HG03135 (cell line): ENCODE results near the gene RPN1.
"Not testable (repeated sequence)": the region's sequence is repeated elsewhere in the genome, so short reads cannot be mapped to it uniquely, and the experiment has no call there.

ENCODE experiments used
- ATAC-seq: cut with Tn5 transposase; IDR thresholded peaks from one replicate; pipeline ENCODE4 v1.9.1; 2021; ENCODE audit warnings: mild to moderate bottlenecking, moderate library complexity; ENCODE audit not compliant: unreplicated experiment

Gene RPN1

DNA sequence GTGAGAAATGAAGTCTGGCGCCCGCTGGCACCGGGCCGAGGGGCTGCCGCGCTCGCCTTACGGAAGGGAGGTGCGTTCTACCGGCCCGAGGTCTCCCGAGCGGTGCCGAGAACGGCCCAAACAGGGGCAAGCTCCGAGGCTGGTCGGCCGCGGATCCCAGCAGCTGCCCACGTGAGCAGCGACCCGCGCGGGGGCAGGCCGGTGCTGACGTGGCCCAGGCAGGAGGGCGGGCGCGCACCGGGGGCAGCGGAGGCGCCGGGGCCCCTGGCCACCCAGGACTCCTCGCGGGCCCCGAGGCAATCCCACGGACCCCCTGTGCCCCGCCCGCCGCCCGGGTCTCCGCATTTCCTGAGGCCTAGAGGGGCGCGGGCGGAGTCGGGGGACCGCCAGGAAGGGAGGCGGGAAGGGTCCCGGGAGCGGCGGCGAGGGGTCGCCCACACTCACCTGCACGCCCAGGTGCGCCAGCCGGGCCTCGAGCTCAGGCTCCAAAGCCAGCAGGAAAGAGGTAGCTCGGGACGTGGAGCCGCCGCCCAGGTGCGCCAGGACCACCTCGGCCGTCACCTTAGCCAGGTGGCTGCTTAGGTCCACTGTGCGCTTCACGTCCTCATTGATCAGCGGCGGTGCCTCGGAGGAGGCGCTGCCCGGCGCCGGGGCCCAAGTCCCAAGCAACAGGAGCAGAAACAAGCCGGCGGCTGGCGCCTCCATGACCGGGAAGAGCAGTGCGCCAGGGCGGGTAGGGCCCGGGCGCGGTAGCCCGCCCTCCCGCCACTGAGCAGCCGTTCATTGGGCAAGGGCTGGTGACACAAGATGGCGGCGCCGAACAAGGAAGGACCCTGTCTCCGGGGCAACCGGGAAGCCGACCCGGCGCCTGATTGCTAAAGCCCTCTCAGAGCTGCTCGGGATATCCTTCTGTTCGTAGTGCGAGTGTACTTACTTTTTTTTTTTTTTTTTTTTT is at the start of gene RPN1:
Gene RPN1, minus strand, starts transcription at position 723 of the 955 bp plus-strand sequence. Its CDS starts 18 bp downstream, at position 705.
- peak; percentile 91 for ATAC-seq

DNA sequence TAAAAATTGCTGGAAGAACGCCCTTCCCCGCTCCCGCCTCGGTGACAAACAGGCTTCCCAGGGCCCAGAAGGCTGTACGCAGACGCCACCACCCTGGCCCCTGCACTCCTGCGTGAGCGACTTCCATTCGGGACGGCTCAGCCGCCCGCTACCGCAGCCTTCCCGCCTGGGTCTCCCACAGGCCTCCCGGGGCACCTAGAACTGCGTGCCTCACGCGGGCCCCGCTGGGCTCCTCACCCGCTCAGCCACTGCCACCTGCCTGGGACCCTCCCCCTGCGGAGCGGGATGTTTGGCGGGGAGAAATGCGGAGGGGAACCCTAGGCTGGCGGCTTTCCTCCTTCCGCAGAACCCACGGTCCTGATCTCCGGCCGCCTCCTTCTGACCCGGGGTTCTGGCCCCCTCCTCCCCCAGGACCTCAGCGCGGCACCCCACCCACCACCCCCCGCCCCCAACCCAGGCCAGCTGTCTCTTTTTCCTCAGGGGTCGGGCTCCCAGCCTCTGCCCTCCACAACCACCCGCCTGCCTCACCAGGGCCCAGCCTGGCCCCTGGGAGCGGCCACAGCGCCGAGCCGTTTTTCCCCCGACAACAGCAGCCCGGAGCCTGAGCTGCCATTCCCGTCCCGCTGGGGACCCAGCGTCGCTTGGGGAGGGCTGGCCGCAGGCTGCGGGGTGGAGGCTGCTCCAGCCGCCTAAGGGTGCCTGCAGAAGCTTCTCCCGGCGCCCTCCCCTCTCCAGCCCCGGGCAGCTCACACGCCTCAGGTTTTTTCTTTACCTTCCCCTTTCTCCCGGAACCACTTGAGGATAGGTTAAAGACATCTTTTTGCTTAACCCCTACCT is 47.8 kb upstream of the RPN1 start:
- no peak for ATAC-seq

DNA sequence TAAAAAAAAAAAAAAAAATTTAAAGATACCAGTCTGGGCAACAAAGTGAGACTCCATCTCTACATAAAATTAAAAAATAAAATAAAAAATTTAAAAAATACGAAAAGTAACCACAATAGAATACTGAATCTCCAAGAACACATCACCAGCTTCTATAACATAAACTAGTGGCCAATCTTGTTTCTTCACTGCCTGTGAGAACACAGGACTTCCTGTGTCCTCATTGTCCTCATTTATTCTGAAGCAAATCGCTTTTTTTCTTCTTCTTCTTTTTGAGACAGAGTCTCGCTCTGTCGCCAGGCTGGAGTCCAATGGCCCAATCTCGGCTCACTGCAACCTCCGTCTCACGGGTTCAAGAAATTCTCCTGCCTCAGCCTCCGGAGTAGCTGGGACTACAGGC is 46.7 kb upstream of the RPN1 start:
- ATAC-seq, result no peak

DNA sequence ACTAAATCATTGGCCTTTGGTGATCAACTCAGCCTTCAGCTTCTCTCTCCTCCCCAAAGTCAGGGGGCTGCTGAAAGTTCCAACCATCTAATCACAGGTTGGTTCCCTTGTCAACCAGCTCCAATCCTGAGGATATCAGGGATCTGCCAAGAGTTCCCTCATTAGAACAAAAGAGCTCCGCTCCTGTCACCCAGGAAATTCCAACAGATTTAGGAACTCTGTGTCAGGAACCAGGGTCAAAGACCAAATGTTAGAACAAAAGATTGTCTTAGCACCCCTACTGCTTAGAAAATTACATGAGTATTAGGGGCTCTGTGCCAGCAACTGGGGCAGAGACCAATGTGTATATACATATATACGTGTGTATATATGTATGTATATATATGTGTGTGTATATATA is 43.1 kb upstream of the RPN1 start:
- ATAC-seq, result no peak

DNA sequence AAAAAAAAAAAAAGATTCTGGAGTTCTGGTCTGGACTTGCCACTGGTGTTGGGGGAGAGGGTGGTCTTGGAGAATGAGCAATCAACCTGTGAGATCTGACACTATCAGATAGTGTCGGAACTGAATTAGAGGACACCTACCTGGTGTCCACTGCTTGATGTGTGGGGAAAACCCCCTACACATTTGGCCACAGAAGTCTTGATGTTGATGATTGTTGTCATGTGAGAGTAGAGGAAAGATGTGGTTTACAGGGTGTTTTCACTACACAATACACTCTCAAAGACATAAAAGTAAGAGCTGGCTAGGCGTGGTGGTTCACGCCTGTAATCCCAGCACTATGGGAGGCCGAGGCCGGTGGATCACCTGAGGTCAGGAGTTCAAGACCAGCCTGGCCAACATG is 38.4 kb upstream of the RPN1 start:
- no peak for ATAC-seq

DNA sequence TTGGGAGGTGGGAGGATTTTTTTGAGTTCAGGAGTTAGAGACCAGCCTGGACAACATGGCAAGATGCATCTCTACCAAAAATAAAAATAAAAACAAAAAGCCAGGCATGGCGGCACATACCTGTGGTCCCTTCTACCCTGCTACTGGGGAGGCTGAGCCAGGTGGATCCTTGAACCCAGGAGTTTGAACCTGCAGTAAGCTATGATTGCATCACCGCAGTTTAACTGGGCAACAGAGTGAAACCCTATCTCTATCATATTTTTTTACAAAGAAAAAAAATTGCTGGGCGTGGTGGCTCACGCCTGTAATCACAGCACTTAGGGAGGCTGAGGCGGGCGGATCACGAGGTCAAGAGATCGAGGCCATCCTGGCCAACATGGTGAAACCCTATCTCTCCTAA is 35.8 kb upstream of the RPN1 start:
- ATAC-seq, result no peak

DNA sequence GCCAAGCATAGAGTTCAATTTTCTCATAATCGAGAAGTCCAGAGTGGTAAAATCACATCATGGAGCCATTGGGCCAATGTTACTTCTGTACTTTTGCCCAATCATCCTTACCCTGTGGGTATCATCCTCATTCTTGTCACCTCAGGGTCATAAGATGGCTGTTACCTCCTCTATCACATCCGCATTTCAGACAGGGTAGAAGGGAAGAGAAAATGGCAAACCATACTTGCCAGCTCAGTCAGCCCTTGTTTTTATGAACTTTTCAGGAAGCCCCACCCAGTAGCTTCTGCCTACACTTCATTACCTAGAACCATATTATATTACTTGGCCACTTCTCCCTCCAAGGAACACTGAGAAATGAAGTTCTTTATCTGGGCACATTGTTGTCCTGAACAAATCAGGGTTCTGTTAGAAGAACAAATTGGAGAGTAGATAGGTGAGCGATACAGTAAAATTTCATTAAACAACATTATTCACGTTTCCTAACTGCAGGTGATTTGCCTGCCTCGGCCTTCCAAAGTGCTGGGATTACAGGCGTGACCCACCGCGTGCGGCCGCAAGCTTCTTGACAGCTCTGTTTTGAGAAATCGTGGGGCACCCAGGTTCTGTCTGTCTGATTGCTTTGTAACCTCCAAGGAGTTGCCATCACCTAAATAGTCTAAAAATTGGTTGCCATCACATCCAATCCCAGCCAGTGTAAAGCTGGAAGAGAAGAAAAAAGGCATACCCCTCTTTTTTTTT is 34.5 kb upstream of the RPN1 start:
- no peak for ATAC-seq

DNA sequence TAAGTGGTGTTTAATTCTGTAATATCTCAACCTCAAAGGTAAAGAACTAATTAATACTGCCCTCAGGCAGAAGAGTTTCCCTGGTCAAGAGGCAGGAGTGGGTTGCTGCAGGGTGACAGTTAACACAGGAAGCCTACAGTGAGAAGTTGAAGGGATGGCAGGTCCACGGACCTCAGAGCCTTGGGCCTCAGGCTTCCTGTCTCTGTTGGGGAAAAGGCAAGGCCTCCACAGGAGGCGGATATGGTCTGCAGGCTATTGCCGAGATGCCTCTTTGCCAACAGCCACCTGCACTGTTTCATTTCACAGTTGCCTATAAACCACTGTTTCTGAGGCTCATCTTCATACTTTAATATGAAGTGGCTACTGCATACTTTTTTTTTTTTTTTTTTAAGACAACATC is 33.3 kb upstream of the RPN1 start:
- no peak for ATAC-seq

DNA sequence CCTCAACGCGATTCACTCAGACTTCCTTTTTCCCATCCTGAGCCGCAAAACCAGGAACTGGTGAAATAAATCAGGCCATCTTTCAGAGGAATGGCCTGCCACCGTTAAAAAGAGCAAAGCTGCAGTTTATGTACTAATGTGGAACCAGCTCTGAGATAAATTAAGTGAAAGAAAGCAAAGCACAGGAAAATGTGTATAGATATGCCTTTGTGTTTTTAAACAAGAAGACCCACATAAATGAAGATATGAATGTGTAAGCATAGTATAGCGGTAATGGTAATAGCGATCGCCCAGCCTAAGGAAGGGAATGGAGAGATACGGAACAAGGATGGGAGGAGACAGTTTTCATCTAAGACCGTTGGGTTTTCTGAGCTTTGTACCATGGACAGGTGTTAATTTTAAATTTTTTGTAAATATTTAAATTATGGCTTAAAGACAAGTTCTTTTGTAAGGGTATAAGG is 30.8 kb upstream of the RPN1 start:
- ATAC-seq, result no peak

DNA sequence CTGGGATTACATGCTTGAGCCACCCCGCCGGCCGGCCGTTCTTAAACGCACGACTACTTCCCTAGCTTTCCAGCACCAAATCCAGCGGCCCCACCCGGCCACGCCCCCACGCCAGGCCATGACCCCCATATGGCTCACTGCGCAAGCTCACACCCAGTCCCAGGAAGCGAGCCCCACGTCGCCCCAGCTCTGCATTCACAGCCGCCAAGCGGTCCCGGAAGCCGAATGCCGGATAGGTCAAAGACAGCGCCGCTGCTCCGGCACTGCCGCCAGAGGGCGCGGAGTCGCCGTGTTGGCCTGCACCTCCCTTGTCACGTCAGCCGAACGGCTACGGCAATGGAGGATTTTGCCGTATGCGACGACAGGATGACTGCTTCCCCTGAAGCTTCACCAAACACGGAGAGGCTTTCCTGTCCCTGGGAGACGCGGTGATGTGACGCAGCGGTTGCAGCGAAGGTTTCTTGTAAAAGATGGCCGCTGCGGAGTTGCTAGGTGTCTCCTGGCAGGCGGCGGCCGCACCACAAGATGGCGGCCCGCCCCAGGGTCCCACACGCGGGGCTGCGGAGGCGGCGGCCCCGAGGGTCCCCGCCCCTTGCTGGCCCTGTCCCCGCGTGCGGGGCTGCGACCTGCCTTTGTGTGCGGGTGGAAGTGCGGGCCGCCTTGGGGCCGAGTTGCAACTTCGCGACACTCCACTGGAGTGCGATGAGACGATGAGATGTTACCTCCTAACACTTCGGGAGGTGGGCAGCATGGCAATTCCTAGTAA is 30.2 kb upstream of the RPN1 start:
- peak; percentile 97 for ATAC-seq

DNA sequence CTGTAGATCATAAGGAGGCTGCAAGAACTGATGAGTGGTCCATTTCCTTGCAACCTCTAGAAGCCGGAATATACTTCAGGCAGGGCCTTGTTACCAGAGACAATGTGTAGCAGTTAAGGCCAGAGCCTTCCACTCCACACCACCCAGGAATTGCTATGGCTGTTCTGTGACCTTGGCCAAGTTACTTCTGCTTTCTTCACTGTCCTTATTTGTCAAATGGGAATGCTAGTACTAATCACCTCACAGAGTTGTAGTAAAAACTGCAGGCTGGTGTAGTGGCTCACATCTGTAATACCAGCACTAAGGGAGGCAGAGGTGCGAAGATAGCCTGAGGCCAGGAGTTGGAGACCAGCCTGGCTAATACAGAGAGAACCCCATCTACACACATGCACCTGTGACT is 28.7 kb upstream of the RPN1 start:
- ATAC-seq, result no peak

DNA sequence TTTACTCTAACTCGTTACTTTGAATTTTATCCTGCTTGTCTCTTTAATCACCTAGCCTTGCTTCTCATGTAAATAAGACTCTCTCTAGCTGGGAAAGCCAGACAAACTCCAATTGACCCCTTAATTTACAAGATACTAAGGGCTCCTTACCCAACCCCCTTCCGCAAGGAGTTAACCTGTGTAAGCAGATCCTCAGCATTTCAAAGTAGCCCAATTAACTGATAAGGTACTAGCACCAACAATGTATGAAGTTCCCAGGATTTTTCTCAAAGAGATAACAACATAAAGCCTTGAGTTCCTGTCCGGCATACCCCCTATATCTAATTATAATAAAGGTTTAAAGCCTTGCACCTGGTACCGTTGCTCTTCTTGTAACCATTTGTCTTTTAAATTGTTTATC is 25.2 kb upstream of the RPN1 start:
- not testable (repeated sequence) for ATAC-seq

DNA sequence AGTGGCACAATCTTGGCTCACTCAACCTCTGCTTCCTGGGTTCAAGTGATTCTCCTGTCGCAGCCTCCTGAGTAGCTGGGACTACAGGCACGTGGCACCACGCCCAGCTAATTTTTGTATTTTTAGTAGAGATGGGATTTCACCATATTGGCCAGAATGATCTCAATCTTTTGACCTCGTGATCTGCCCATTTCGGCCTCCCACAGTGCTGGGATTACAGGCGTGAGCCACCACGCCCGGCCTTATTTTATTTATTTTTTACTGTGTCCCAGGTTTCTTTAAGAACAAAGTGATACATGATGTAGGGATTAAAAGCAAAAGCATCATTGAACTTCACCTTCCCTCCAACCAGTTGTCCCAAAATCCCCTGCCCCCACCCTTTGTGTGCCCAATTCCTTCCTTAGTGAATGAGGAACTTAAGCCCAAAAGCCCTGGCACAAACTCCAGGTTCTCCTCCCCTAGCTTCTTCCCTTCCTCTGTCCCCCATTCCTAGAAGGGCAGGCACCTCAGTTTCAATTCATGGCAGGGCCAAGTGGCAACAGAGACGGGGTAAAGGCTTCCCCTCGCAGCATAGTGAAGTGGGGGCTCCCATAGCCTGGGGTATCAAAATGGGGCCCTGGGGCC is 23.7 kb upstream of the RPN1 start:
- ATAC-seq, result no peak

DNA sequence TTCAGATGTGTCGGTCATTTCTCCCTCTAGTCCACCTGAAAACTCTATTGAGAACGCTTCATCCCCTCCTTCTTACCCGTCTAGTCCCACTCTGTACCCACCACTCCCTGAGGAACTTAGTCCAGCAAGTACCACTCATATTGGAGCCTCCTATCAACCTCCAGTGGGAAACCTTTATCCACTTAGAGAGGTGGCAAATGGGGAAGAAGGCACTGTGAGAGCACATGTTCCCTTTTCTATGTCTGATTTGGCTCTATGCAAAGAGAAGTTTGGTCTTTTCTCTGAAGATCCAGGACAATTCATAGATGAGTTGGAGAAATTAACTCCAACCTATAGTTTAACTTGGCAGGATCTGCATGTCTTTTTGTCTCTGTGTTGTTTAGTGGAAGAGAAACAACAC is 17.0 kb upstream of the RPN1 start:
- ATAC-seq, result no peak

DNA sequence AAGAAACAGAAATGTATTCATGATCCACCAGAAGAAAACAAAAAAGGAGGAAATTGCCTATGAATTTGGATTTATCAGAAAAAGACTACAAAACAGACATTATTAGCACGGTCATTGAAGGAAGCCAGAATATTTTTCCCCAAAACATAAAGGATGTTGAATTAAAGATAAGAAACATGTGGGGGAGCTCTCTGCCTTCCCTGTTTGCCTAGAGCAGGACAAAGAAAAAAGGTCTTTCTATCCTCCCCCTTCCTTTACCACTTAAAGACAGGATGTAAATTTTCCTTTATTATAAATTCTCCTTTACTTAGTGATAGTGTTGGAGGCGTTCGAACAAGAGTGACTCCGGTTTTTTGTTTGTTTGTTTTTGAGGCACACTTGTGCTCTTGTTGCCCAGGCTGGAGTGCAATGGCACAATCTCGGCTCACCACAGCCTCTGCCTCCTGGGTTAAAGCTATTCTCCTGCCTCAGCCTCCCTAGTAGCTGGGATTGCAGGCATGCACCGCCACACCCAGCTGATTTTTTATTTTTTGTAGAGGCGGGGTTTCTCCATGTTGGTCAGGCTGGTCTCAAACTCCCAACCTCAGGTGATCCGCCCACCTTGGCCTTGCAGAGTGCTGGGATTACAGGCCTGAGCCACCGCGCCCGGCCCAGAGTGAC is 14.9 kb upstream of the RPN1 start:
- no peak for ATAC-seq

DNA sequence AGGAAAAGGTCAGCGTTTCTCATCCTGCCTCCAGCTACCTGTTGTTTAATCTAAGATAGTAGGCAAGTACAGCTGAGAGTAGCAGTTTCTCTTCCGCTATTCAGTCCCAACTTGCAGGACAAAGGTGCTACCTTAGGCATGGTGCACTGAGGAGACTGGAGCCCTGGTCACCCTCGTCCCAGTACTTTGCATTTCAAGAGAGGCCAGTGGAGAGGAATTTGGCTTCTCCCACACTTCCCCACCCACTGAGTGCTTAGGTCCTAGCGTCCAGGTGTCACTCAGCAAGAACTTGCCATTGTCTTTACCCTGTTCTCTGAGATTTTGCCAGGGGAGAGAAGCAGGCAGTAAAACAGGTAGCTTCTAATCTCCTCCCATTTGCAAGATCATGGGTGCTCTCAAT is 12.5 kb upstream of the RPN1 start:
- ATAC-seq, result no peak

DNA sequence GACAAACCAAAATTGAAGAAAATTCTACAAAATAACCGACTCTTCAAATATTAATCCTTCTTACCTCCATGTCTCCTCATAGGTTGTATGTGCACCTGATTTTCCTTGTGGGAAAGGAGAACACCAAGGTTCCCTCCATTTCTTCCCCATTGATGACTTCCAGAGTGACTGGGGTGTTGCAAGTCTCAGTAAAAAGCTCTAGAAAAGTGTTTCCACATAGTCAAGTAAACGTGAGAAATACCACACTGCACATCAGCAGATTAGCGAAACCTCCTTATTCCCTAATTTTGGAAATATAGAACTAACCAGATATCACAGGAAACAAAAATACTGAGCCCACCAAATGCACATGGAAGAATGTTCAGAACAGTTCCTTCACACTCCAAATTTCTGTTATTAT is 4.9 kb upstream of the RPN1 start:
- ATAC-seq, result no peak

DNA sequence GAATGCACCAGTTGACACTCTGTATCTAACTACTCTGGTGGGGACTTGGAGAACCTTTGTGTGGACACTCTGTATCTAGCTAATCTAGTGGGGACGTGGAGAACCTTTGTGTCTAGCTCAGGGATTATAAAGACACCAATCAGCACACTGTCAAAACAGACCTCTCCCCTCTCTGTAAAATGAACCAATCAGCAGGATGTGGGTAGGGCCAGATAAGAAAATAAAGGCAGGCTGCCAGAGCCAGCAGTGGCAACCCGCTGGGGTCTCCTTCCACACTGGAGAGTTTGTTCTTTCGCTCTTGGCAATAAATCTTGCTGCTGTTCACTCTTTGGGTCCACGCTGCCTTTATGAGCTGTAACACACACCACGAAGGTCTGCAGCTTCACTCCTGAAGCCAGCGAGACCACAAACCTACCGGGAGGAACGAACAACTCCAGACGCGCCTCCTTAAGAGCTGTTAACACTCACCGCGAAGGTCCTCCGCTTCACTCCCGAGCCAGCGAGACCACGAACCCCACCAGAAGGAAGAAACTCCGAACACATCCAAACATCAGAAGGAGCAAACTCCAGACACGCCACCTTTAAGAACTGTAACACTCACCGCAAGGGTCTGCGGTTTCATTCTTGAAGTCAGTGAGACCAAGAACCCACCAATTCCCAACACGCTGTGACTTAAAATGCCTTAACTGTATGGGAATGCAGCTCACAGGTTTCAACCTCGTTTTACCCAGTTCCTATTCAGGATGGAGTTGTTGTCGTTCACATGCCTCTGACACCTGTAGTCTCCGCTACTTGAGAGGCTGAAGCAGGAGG is 3.6 kb upstream of the RPN1 start:
- ATAC-seq, result not testable (repeated sequence)
